Fibroblast of villous mesenchyme (primary cell): Measurements from ENCODE around the gene IGF2R. TPM values are rescaled to one million over a fixed set of nuclear protein-coding genes. Genes with fewer than 3 reads are reported as not detected.
A peak's percentile ranks its signal among the peaks of the same experiment; 100 is the strongest.
"Not testable (repeated sequence)": the region's sequence is repeated elsewhere in the genome, so short reads cannot be mapped to it uniquely, and the experiment has no call there.

Experiments used
- DNase-seq: peaks from one replicate; pipeline ENCODE4 v3.0.0-alpha.2; 2010; ENCODE audit warnings: low read depth
- H3K4me3 ChIP-seq: 2 replicates; pipeline ENCODE4 v1.5.1; 2011; ENCODE audit warnings: low read depth, mild to moderate bottlenecking, low read length
- total RNA-seq: library from RNA; depleted of rRNA; stranded (reverse); fragments of >200 nt; gene quantifications from 2 replicates; pipeline ENCODE4 v1.2.3, GENCODE V29; 2012
- TF ChIP-seq, protein P1 (sequence below): IDR thresholded peaks from 2 replicates; pipeline ENCODE4 v1.5.1; 2012; ENCODE audit warnings: low read depth, mild to moderate bottlenecking, low read length; ENCODE audit not compliant: insufficient read depth

Gene IGF2R
- total RNA-seq, 1 donor = 132 TPM

DNA sequence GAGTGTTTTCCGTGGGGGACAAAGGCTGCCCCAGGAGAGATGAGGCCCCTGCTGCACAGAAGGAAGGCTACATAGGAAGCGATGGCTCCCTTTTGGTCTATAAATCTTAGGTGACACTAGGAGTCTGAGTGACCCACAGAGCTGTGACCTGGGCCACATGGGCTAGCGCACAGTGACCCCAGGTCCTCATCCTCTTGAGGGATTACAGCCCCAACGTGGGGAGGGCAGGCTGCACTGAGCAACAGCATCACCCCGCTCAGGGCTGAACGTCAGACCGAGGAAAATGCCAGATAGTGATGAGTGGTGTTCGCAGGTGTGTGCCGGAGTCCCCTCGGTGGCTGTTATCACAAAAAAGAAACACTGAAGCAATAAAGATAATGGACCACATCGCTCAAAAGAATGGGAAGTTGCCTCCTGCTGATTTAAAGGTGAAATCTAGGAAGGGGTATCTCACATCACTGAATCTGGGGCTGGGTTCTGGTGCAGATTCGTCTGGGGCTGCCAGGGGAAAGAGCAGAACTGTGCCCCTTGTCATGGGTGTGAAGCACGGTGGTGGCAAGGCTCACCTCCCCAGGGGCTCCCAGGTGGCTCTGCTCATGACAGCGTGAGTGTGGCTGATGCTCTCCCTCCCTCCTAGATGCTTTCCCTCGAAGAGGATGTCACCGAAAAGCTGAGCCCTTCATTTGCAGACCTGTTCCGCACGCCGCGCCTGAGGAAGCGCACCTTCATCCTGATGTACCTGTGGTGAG is 167.2 kb downstream of the IGF2R start:
- TF ChIP-seq, protein P1, sequence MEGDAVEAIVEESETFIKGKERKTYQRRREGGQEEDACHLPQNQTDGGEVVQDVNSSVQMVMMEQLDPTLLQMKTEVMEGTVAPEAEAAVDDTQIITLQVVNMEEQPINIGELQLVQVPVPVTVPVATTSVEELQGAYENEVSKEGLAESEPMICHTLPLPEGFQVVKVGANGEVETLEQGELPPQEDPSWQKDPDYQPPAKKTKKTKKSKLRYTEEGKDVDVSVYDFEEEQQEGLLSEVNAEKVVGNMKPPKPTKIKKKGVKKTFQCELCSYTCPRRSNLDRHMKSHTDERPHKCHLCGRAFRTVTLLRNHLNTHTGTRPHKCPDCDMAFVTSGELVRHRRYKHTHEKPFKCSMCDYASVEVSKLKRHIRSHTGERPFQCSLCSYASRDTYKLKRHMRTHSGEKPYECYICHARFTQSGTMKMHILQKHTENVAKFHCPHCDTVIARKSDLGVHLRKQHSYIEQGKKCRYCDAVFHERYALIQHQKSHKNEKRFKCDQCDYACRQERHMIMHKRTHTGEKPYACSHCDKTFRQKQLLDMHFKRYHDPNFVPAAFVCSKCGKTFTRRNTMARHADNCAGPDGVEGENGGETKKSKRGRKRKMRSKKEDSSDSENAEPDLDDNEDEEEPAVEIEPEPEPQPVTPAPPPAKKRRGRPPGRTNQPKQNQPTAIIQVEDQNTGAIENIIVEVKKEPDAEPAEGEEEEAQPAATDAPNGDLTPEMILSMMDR = no peak
- no peak for DNase-seq
- H3K4me3 ChIP-seq = no peak overlapping the region

DNA sequence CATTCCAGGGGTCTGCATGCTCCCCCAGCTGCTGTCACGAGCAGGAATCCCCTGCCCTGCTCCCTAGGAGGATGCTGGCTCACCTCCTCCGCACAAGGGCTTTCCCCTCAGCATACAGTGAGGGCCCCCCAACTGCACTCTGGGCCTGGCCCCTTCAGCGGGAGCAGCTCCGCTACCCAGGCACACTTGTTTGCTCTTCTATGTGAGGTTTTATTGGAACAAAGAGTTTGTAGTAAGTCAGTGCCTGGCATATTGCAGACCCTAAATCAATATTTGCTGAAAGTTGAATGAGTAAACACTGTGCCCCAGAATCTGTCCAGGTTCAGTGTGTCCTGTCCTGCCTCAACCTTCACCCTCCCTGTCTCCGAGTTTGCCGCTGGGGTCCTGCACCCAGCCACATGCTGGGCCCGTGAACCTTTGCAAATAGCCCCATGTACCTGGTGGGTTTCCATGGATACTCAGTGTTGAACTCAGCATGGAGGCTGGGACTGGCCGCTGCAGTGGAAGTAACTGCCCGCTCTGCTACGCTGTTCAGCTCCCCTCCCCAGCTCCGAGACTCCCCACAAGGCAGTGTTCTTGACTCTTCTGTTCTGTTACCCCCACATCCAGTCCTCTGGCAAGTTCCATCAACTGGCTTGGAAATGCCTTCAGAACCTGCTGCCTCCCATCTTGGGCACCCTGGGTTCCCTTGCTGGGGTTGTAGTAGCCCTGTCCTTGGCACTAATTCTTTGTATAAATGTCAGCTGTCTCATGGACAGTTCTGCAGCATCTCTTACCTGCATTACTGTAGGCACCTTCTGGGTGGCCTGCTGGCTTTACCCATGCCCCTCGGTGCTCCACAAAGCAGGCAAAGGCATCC is 168.5 kb downstream of the IGF2R start:
- TF ChIP-seq, protein P1 = no peak
- no peak overlapping the region for H3K4me3 ChIP-seq
- no peak for DNase-seq

DNA sequence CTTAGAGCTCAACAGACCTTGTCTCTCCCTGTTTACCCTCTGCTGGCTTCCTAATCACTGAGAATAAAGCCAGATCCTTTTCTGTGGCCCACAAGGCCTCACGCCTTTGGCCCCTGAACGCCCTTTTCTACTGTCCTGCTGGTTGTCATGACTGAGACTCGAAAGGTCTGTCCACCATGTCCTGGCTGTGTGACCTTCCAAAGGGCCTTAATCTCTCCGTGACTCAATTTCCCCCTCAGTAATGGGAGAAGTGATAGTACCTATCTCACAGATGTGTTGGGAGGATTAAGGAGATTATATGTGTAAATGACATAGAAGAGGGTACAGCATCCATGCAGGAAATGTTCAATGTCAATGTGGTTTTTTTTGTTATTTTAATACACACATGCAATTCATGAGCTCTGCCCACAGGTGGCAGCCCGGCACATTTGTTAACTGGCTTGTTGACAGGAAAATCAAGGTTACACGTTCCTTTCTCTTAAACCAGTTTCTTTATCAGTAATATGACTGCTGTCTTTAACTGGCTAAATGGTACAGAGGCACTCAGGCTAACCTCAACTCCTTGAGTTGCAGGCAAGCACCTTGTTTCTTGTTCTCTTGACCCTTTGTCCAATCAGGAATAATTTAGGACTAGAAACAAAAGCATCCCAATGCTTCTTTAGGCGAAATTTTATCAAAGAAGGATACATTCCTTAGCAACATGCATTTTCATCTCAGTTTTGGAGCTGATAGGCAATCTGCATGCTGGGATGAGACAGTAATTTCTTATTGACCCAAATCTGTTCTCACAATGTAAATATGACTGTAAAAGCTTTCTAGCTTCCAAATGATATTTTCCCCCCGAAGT is 169.3 kb downstream of the IGF2R start:
- H3K4me3 ChIP-seq = no peak overlapping the region
- peak; percentile 74 for DNase-seq
- TF ChIP-seq, protein P1 = peak; percentile 79

DNA sequence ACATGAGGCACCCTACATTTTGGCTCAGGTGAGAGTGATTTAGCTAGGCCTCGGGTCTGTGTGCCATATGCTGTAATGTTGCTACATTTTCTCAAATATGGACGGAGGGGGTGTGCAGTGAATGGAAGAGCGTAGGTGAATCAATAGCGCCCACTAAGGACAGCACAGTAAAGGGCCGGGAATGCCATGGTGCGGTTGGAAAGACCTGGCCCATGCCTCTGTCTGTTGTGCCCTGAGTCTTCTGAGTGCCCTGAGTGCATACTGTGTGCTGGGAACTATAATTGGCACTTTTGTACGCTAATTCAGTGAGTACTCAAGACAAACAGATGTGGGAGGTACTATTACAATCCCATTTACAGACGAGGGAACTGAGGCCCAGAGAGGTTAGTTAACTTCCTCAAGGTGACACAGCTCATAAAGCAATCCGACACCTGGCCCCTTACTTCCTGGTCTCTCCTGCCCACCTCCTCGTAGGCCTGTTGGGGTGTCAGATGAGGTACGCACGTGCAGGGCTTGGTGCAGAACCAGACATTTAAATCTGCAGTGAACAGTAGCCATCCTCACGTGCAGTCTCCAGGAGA is 170.0 kb downstream of the IGF2R start:
- no peak for DNase-seq
- no peak overlapping the region for H3K4me3 ChIP-seq
- TF ChIP-seq, protein P1 = no peak

DNA sequence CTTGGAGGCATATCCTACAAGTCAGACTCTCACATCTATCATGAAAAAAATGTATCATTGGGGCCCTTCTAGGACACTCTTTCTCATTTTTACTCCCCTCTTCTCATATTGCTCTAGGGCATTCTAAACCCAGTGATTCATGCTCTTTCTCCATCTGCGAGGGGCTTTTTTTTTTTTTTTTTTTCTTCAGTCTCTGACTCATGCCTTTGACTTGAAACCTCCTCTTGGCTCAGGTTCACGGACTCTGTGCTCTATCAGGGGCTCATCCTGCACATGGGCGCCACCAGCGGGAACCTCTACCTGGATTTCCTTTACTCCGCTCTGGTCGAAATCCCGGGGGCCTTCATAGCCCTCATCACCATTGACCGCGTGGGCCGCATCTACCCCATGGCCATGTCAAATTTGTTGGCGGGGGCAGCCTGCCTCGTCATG is 170.6 kb downstream of the IGF2R start:
- TF ChIP-seq, protein P1 = no peak
- DNase-seq = peak; percentile 83
- no peak overlapping the region for H3K4me3 ChIP-seq

DNA sequence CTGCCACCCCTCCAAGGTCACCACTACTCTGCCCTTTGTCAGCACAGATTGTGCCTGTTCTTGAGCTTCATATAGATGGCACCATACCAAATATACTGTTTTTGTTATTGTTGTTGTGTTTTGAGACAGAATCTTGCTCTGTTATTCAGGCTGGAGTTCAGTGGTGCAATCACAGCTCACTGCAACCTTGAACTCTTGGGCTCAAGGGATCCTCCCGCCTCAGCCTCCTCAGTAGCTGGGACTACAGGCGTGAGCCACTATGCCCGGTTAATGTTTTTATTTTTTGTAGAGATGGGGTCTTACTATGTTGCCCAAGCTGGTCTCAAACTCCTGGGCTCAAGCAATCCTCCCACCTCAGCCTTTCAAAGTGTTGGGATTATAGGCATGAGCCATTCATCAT is 171.6 kb downstream of the IGF2R start:
- H3K4me3 ChIP-seq, DNase-seq: not testable (repeated sequence)
